ENCODE data around the gene UBE2E2. TPM values are rescaled to one million over a fixed set of nuclear protein-coding genes. Genes with fewer than 3 reads are reported as not detected.

Gene UBE2E2
- total RNA-seq, 1 experiment from 2014 or later, result 54.9 TPM

DNA sequence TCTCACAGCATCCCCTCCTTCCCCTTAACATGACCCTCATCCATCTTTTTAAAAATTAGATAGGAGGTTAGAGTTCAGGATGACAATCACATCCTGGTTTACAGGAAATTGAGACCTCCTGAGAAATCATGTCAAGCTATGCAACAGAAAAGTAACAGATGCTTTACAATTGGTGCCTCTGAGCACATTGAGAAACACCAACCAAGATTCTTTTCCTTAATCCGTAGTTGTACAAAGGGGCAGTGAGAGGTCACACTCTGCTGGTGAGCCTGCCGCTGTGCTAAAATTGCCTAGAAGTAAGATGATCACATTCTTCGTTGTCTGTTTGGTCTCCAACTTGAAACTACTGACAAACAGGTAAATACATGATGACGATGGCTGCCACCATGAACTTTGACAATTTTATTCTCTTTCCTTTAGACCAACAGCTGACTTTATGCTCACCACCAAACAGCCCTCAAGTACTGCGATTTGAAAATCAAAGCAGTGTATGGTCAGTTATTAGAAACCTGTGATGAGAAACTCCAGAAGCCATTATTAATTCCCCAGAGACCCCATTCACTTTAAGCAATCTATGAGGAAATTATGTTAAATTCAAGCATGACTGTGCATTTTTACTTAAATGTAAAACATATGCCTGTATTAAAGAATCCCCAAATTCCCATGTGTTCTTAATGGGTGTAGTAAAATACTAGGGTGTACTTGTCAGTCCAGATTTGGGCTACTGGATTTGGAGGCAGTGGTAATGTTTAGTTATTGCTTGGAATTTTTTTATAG is 392.0 kb downstream of the UBE2E2 start:
- H3K4me1 Mint-ChIP-seq, result peaks cover 6% of the 10 kb centered on the region; the same call in 1 of the 2 replicates
- TF ChIP-seq NR1H2 (CRISPR knock-in tag; IDR thresholded peaks at IDR 0.05), result no peak
- TF ChIP-seq RORB (CRISPR knock-in tag; IDR thresholded peaks at IDR 0.05), result no peak
- no peak for TF ChIP-seq JUN (CRISPR knock-in tag; IDR thresholded peaks at IDR 0.05)
- TF ChIP-seq JAZF1 (CRISPR knock-in tag; IDR thresholded peaks at IDR 0.05), result no peak
- no peak for TF ChIP-seq HMGA2 (CRISPR knock-in tag; IDR thresholded peaks at IDR 0.05)
- TF ChIP-seq ZNF532 (CRISPR knock-in tag; IDR thresholded peaks at IDR 0.05; ENCODE audit: borderline replicate concordance), result no peak
- TF ChIP-seq ZNF317 (CRISPR knock-in tag; IDR thresholded peaks at IDR 0.05; ENCODE audit: borderline replicate concordance, low read depth), result no peak
- TF ChIP-seq, protein P1, sequence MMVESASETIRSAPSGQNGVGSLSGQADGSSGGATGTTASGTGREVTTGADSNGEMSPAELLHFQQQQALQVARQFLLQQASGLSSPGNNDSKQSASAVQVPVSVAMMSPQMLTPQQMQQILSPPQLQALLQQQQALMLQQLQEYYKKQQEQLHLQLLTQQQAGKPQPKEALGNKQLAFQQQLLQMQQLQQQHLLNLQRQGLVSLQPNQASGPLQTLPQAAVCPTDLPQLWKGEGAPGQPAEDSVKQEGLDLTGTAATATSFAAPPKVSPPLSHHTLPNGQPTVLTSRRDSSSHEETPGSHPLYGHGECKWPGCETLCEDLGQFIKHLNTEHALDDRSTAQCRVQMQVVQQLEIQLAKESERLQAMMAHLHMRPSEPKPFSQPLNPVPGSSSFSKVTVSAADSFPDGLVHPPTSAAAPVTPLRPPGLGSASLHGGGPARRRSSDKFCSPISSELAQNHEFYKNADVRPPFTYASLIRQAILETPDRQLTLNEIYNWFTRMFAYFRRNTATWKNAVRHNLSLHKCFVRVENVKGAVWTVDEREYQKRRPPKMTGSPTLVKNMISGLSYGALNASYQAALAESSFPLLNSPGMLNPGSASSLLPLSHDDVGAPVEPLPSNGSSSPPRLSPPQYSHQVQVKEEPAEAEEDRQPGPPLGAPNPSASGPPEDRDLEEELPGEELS (CRISPR knock-in tag; IDR thresholded peaks at IDR 0.05), result no peak
- no peak for TF ChIP-seq ZNF138 (CRISPR knock-in tag; conservative IDR thresholded peaks at IDR 0.05)
- TF ChIP-seq, protein P2, sequence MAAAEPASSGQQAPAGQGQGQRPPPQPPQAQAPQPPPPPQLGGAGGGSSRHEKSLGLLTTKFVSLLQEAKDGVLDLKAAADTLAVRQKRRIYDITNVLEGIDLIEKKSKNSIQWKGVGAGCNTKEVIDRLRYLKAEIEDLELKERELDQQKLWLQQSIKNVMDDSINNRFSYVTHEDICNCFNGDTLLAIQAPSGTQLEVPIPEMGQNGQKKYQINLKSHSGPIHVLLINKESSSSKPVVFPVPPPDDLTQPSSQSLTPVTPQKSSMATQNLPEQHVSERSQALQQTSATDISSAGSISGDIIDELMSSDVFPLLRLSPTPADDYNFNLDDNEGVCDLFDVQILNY (CRISPR knock-in tag; IDR thresholded peaks at IDR 0.05), result no peak
- no peak for TF ChIP-seq CREM (CRISPR knock-in tag; IDR thresholded peaks at IDR 0.05)
- TF ChIP-seq TP53 (CRISPR knock-in tag; IDR thresholded peaks at IDR 0.05), result no peak
- no peak for TF ChIP-seq ERG (CRISPR knock-in tag; IDR thresholded peaks at IDR 0.05)
- TF ChIP-seq OVOL2 (CRISPR knock-in tag; IDR thresholded peaks at IDR 0.05; ENCODE audit: borderline replicate concordance), result no peak
- no peak for TF ChIP-seq ESRRA (CRISPR knock-in tag; IDR thresholded peaks at IDR 0.05; ENCODE audit: borderline replicate concordance)
- TF ChIP-seq FOXJ3 (CRISPR knock-in tag; IDR thresholded peaks at IDR 0.05; ENCODE audit: borderline replicate concordance), result no peak
- TF ChIP-seq ZNF263 (CRISPR knock-in tag; IDR thresholded peaks at IDR 0.05; ENCODE audit: low read depth), result no peak
- H3K4me3 Mint-ChIP-seq, result no peak overlapping the region
- POLR2A ChIA-PET, result no interaction called here
- ATAC-seq (no peak), DNase-seq (ENCODE audit: low spot score) (no peak)
- no peaks in the 10 kb centered on the region for H3K27me3 Mint-ChIP-seq (ENCODE audit: low read depth)
- H3K27ac Mint-ChIP-seq, result no peak overlapping the region
- CTCF ChIA-PET, result no interaction called here
- H3K36me3 Mint-ChIP-seq, result peaks cover 8% of the 10 kb centered on the region
- H3K9me3 Mint-ChIP-seq, result peaks cover 9% of the 10 kb centered on the region

GRCh38 chr3:23595851-23596250 is 392.7 kb downstream of the UBE2E2 start:
- ATAC-seq (no peak), DNase-seq (ENCODE audit: low spot score) (no peak)
- Mint-ChIP-seq H3K27me3 (ENCODE audit: low read depth) (no peaks in the 10 kb centered on the region), H3K9me3 (peaks cover 9% of the 10 kb centered on the region), H3K27ac (no peak overlapping the region), H3K4me3 (no peak overlapping the region), H3K36me3 (peaks cover 8% of the 10 kb centered on the region), H3K4me1 (peaks cover 6% of the 10 kb centered on the region; the same call in 1 of the 2 replicates)
- CTCF ChIA-PET, result no interaction called here
- POLR2A ChIA-PET, result no interaction called here
- no peak for TF ChIP-seq TEAD4 (CRISPR knock-in tag; IDR thresholded peaks at IDR 0.05)
- TF ChIP-seq, protein P3, sequence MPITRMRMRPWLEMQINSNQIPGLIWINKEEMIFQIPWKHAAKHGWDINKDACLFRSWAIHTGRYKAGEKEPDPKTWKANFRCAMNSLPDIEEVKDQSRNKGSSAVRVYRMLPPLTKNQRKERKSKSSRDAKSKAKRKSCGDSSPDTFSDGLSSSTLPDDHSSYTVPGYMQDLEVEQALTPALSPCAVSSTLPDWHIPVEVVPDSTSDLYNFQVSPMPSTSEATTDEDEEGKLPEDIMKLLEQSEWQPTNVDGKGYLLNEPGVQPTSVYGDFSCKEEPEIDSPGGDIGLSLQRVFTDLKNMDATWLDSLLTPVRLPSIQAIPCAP (CRISPR knock-in tag; IDR thresholded peaks at IDR 0.05), result no peak
- no peak for TF ChIP-seq CDX4 (CRISPR knock-in tag; IDR thresholded peaks at IDR 0.05; ENCODE audit: borderline replicate concordance)
- no peak for TF ChIP-seq STAT6 (CRISPR knock-in tag; conservative IDR thresholded peaks at IDR 0.05; ENCODE audit: low read depth)
- no peak for TF ChIP-seq ZNF232 (CRISPR knock-in tag; IDR thresholded peaks at IDR 0.05)

Data from WTC11 (cell line).